HepG2 (cell line): ENCODE measurements around the gene XPNPEP2. TPM values are rescaled to one million over a fixed set of nuclear protein-coding genes. Genes with fewer than 3 reads are reported as not detected.
A peak's percentile ranks its signal among the peaks of the same experiment; 100 is the strongest.

Experiments used
- AHDC1 ChIP-seq: sonication (generic); formaldehyde crosslinking; IDR thresholded peaks from 2 replicates; pipeline ENCODE4 v1.5.1; 2020; ENCODE audit warnings: mild to moderate bottlenecking, missing genetic modification reagents, borderline replicate concordance
- ATF7-NPFF ChIP-seq: sonication (generic); formaldehyde crosslinking; IDR thresholded peaks from 2 replicates; pipeline ENCODE4 v1.8.1; 2023; ENCODE audit warnings: mild to moderate bottlenecking, low read depth, missing genetic modification reagents, moderate library complexity
- CREB1 ChIP-seq, 2 experiments: fragments of 450-650 bp in 1 of 2; IDR thresholded peaks; 2 replicates each; pipeline ENCODE4 v1.6.1; 2016 to 2017; ENCODE audit warnings: control low read depth in 1 of 2, mild to moderate bottlenecking in 1 of 2, missing compliant biosample characterization in 1 of 2, missing genetic modification characterization in 1 of 2
- FOXK2 ChIP-seq: fragments of 450-650 bp; IDR thresholded peaks from 2 replicates; pipeline ENCODE4 v1.6.1; 2016
- GABPB1 ChIP-seq: IDR thresholded peaks from 2 replicates; pipeline ENCODE4 v1.6.1; 2016; ENCODE audit warnings: mild to moderate bottlenecking, missing genetic modification reagents, moderate library complexity, missing compliant biosample characterization
- HMG20A ChIP-seq: IDR thresholded peaks from 2 replicates; pipeline ENCODE4 v1.6.1; 2016; ENCODE audit warnings: borderline replicate concordance
- HNF4G ChIP-seq, 2 experiments: sonication (generic) in 1 of 2; formaldehyde crosslinking in 1 of 2; IDR thresholded peaks; 2 replicates each; pipeline versions ENCODE4 v1.4.0 to v1.6.1; 2011 to 2020; ENCODE audit warnings: borderline replicate concordance in 2 of 2, low read depth in 2 of 2, mild to moderate bottlenecking in 2 of 2, low read length in 1 of 2, missing genetic modification reagents in 1 of 2, moderate library complexity in 1 of 2
- HNRNPUL1 ChIP-seq: fragments of 200-400 bp; formaldehyde crosslinking; IDR thresholded peaks from 2 replicates; pipeline ENCODE4 v1.6.1; 2017; ENCODE audit warnings: low read depth, mild to moderate bottlenecking, low read length, moderate library complexity
- MBD4 ChIP-seq: IDR thresholded peaks from 2 replicates; pipeline ENCODE4 v1.6.1; 2012; ENCODE audit warnings: low read length, inconsistent platforms, borderline replicate concordance
- NFE2 ChIP-seq: sonication (generic); formaldehyde crosslinking; IDR thresholded peaks from 2 replicates; pipeline ENCODE4 v1.4.0; 2020; ENCODE audit warnings: missing genetic modification reagents
- NFE2L1 ChIP-seq: sonication (generic); formaldehyde crosslinking; IDR thresholded peaks from 2 replicates; pipeline ENCODE4 v1.4.0; 2020; ENCODE audit warnings: missing genetic modification reagents, mild to moderate bottlenecking, borderline replicate concordance
- SOX5 ChIP-seq: IDR thresholded peaks from 2 replicates; pipeline ENCODE4 v1.6.1; 2016; ENCODE audit warnings: borderline replicate concordance
- SYNCRIP ChIP-seq: fragments of 200-400 bp; formaldehyde crosslinking; IDR thresholded peaks from 2 replicates; pipeline ENCODE4 v1.6.1; 2018; ENCODE audit warnings: mild to moderate bottlenecking, low read depth, low read length; ENCODE audit not compliant: insufficient read depth
- ZNF24 ChIP-seq: fragments of 450-650 bp; IDR thresholded peaks from 2 replicates; pipeline ENCODE4 v1.6.1; 2017; ENCODE audit warnings: antibody characterized with exemption, mild to moderate bottlenecking
- ZNF253 ChIP-seq: sonication (generic); formaldehyde crosslinking; IDR thresholded peaks from 2 replicates; pipeline ENCODE4 v1.8.0; 2022; ENCODE audit warnings: mild to moderate bottlenecking, missing genetic modification reagents, borderline replicate concordance
- ZNF275 ChIP-seq: sonication (generic); formaldehyde crosslinking; IDR thresholded peaks from 2 replicates; pipeline ENCODE4 v1.8.0; 2022; ENCODE audit warnings: missing genetic modification reagents, mild to moderate bottlenecking, inconsistent platforms, borderline replicate concordance
- ZNF292 ChIP-seq: sonication (generic); formaldehyde crosslinking; IDR thresholded peaks from 2 replicates; pipeline ENCODE4 v1.8.1; 2022; ENCODE audit warnings: mild to moderate bottlenecking, low read depth, missing genetic modification reagents, borderline replicate concordance
- ZNF484 ChIP-seq: sonication (generic); formaldehyde crosslinking; IDR thresholded peaks from 2 replicates; pipeline ENCODE4 v1.5.1; 2020; ENCODE audit warnings: mild to moderate bottlenecking, low read depth, missing genetic modification reagents, borderline replicate concordance
- ZNF724P ChIP-seq: sonication (generic); formaldehyde crosslinking; IDR thresholded peaks from 2 replicates; pipeline ENCODE4 v1.8.0; 2022; ENCODE audit warnings: missing genetic modification reagents, borderline replicate concordance
- ZNF891 ChIP-seq: sonication (generic); formaldehyde crosslinking; IDR thresholded peaks from 2 replicates; pipeline ENCODE4 v1.5.0; 2020; ENCODE audit warnings: mild to moderate bottlenecking, missing genetic modification reagents
- ZSCAN21 ChIP-seq: sonication (generic); formaldehyde crosslinking; IDR thresholded peaks from 2 replicates; pipeline ENCODE4 v1.8.0; 2022; ENCODE audit warnings: mild to moderate bottlenecking, missing genetic modification reagents, moderate library complexity, borderline replicate concordance
- ZSCAN25 ChIP-seq: sonication (generic); formaldehyde crosslinking; IDR thresholded peaks from 2 replicates; pipeline ENCODE4 v1.8.0; 2022; ENCODE audit warnings: mild to moderate bottlenecking, missing genetic modification reagents
- polyA plus RNA-seq, 8 experiments: library from polyadenylated mRNA; depleted of rRNA in 3 of 8; stranded (reverse) in 7 of 8; unstranded in 1 of 8; fragments of >200 nt; fragmentation: Illumina TruSeq in 4 of 8; extraction: Trizol in 4 of 8; gene quantifications; 2 replicates each; pipeline versions ENCODE4 v1.2.1 to v1.2.3, GENCODE V29; 2011 to 2016; ENCODE audit warnings: low read depth in 4 of 8, missing spikeins in 1 of 8, mixed read lengths in 1 of 8; ENCODE audit not compliant: insufficient read depth in 1 of 8
- total RNA-seq, 5 experiments: library from RNA; depleted of rRNA; stranded (reverse); fragments of >200 nt; fragmentation: Illumina TruSeq; extraction: Trizol; gene quantifications; 2 replicates each; pipeline ENCODE4 v1.2.3, GENCODE V29; 2016; ENCODE audit warnings: low read depth in 1 of 5
- TF ChIP-seq, protein P1 (sequence below): sonication (generic); formaldehyde crosslinking; IDR thresholded peaks from 2 replicates; pipeline ENCODE4 v1.5.1; 2020; ENCODE audit warnings: missing genetic modification reagents, mild to moderate bottlenecking, borderline replicate concordance

XPNPEP2 gene
- total and polyA plus RNA-seq, 2 of the 13 experiments (the other 11 are each of a cell fraction or from before 2014, with no cell fraction given): 1.1 to 1.8 TPM

- no peak for TF ChIP-seq ZNF24
- TF ChIP-seq ZNF484 (CRISPR knock-in tag): no peak
- no peak for TF ChIP-seq SOX5 (CRISPR knock-in tag)
- no peak for TF ChIP-seq ZSCAN25
- TF ChIP-seq ZNF275: no peak
- no peak for TF ChIP-seq SYNCRIP
- TF ChIP-seq FOXK2: no peak
- TF ChIP-seq, protein P1, sequence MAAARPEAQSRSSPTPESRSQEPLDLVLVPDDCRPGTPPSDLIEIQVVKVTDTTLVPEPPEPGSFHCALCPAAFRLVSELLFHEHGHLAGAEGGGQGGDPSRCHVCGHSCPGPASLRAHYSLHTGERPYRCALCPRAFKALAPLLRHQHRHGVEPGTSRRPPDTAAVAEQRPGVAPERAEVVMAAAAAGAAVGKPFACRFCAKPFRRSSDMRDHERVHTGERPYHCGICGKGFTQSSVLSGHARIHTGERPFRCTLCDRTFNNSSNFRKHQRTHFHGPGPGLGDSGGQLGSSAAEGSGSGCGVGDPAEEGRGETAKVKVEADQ (CRISPR knock-in tag): no peak
- TF ChIP-seq NFE2L1 (CRISPR knock-in tag): no peak
- TF ChIP-seq AHDC1 (CRISPR knock-in tag): no peak
- TF ChIP-seq HMG20A (CRISPR knock-in tag): no peak
- TF ChIP-seq HNRNPUL1: no peak
- no peak for TF ChIP-seq ZNF724P
- no peak for TF ChIP-seq ATF7-NPFF (CRISPR knock-in tag)
- no peak for TF ChIP-seq GABPB1
- no peak for TF ChIP-seq ZNF891 (CRISPR knock-in tag)
- TF ChIP-seq ZNF292: no peak
- TF ChIP-seq ZSCAN21 (CRISPR knock-in tag): no peak
- no peak for TF ChIP-seq ZNF253 (CRISPR knock-in tag)
- no peak for TF ChIP-seq CREB1 (IDR thresholded peaks at IDR 0.05)
- no peak for TF ChIP-seq CREB1 (CRISPR knock-in tag; IDR thresholded peaks at IDR 0.05)
- no peak for TF ChIP-seq NFE2 (CRISPR knock-in tag)
- peak; percentile 63 for TF ChIP-seq HNF4G (IDR thresholded peaks at IDR 0.05; ENCODE audit: borderline replicate concordance, low read depth, low read length)
- no peak for TF ChIP-seq HNF4G (CRISPR knock-in tag; IDR thresholded peaks at IDR 0.05; ENCODE audit: borderline replicate concordance, low read depth)
- no peak for TF ChIP-seq MBD4
Observed at GRCh38 chrX:129693354-129693753, 45.4 kb upstream of the XPNPEP2 start (continued).
